GM12891 (cell line): ENCODE data around the gene KCNH1.

Source experiments
- DNase-seq: peaks from one replicate; pipeline ENCODE4 v3.0.0; 2011; ENCODE audit warnings: low spot score; ENCODE audit not compliant: insufficient read length
- FAIRE-seq: peaks from 2 replicates; lab custom pipeline; 2011; peaks lifted over from hg19 to GRCh38; lab: Jason Lieb, UNC
- PAX5 ChIP-seq: IDR thresholded peaks from 2 replicates; pipeline ENCODE4 v1.6.1; 2011; ENCODE audit warnings: low read length, moderate library complexity, mild to moderate bottlenecking; ENCODE audit not compliant: insufficient read depth, severe bottlenecking
- POLR2A ChIP-seq: IDR thresholded peaks from 2 replicates; pipeline ENCODE4 v1.6.1; 2011; ENCODE audit warnings: low read depth, low read length, control low read depth
- POLR2AphosphoS5 ChIP-seq: IDR thresholded peaks from 2 replicates; pipeline ENCODE4 v1.6.1; 2011; ENCODE audit warnings: low read depth, low read length, control low read depth
- POU2F2 ChIP-seq: IDR thresholded peaks from 2 replicates; pipeline ENCODE4 v1.6.1; 2011; ENCODE audit warnings: low read depth, mild to moderate bottlenecking, control low read depth, low read length, moderate library complexity
- SPI1 ChIP-seq: IDR thresholded peaks from 2 replicates; pipeline ENCODE4 v1.6.1; 2011; ENCODE audit warnings: low read depth, low read length, control low read depth
- TAF1 ChIP-seq: IDR thresholded peaks from 2 replicates; pipeline ENCODE4 v1.6.1; 2011; ENCODE audit warnings: low read depth, low read length, control low read depth

KCNH1 gene

DNA sequence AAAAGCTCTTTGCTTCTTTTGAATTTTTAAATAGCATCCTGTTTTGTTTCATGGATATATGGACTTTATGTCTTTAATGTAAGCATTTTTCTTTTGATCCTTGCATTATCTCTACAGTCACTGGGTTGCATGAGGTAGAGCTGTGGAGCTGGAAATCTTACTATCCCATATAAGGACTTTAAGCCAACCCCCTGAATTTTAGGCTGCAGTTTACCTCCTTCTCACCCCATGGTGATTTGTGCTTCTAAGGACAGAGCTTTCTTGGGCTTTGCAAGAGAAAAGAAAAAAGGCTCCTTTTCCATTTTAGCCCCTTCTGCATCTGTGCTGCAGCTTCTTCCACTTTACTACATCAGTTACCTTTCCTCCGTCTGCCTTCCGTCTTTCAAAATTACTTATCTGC lies 431.4 kb downstream of the KCNH1 start:
- FAIRE-seq, result no peak
- TF ChIP-seq PAX5, result no peak
- TF ChIP-seq POU2F2, result no peak
- no peak for TF ChIP-seq POLR2AphosphoS5
- no peak for TF ChIP-seq POLR2A
- no peak for TF ChIP-seq TAF1
- TF ChIP-seq SPI1, result no peak
- no peak for DNase-seq

DNA sequence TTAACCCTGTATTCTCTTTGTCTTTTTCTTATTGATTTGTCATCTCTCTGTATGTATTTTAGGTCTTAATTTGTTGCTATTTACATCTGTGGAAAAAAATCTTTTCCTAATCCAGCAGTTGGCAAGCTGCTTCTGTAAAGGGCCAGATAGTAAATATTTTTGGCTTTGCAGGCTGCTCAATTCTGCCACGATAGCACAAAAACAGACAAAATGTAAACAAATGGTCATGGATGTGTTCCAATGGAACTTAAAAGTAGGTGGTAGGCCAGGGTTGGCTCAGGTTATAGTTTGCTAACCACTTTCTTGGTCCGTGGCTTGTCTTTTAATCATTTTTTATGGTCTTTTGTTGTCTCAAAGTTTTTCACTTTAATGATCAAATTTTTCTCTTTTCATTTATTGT lies 433.4 kb downstream of the KCNH1 start:
- DNase-seq, result no peak
- FAIRE-seq, result no peak
- TF ChIP-seq SPI1 (no peak), POU2F2 (no peak), TAF1 (no peak), POLR2AphosphoS5 (no peak), POLR2A (no peak), PAX5 (no peak)

DNA sequence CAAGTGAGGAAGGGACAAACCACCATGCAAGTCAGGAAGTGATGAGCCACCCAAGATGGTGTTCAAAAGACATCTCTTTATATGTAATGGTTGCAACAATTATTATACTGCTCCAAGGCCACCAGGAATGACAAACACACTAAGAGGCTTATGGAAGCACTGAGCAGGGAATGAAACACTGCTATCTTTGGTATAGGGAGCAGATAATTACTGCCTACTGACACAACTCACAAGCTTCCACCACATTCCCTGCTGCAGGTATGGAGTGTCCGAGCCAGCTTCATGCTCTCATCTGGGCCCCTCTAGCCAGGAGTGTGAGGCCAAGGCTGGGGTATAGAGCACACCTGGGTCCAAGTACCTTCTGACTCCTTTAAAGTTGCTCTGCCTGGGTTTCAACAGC lies 433.9 kb downstream of the KCNH1 start:
- FAIRE-seq, result no peak
- no peak for TF ChIP-seq SPI1
- TF ChIP-seq POLR2A, result no peak
- no peak for TF ChIP-seq POU2F2
- TF ChIP-seq PAX5, result no peak
- TF ChIP-seq POLR2AphosphoS5, result no peak
- no peak for TF ChIP-seq TAF1
- no peak for DNase-seq

DNA sequence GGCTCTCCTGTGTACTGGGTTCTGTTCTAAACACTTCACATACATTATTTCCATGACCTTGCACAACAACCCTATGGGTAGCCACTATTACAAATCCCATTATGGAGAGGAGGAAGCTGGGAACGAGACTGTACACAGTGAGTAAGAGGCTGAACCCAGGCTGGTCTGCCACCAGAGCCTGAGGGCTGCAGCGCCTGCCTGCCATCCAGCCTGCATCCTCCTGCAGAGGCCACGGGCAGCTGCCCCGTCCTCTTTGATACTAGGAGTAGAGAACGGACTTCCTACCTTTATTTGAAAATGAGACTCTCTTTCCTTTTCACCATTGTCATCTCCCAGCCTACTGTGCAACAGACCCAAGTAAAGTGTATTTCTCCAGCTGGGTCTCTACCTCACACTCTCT lies 435.3 kb downstream of the KCNH1 start:
- DNase-seq (no peak), FAIRE-seq (no peak)
- no peak for TF ChIP-seq SPI1
- TF ChIP-seq POLR2A, result no peak
- no peak for TF ChIP-seq POU2F2
- no peak for TF ChIP-seq POLR2AphosphoS5
- TF ChIP-seq TAF1, result no peak
- no peak for TF ChIP-seq PAX5

DNA sequence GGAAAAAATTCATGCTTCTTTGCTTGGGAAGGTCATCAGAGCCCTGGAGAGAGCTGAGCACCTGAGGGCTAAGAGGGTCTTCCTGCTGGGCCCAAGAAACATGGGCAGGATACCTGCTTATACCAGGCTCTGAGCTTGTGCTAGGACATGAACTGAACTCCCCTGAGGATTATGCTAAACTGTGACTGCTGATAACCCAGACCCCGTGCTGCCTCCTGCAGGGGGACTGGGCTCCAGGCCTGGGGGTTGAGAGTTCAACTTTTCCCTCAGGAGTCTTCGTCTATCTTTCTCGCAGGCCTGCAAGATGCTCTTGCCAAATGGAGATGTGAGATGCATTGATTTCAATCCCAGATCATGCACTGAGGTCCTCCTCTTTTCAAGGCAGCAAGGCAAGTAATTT lies 436.8 kb downstream of the KCNH1 start:
- FAIRE-seq (no peak), DNase-seq (no peak)
- TF ChIP-seq POU2F2 (no peak), TAF1 (no peak), POLR2AphosphoS5 (no peak), SPI1 (no peak), PAX5 (no peak), POLR2A (no peak)

DNA sequence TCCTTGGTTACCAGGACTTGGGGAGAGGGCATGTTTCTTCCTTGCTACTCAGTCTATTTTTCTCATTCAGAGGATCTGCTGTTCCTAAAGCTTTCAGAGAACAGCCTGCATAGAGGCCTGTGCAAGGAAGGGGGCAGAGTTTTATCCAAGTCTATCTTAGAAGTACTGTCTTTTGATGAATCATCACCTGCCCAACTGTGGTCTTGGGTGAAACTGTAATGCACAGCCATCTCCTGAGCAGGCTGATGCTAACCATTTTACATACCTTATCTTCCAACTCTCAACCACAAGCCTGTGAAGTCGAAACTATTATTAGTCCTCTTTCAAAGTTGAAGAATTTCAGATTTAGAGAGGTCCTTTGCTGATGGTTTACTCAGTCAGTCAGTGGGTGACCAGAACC lies 437.2 kb downstream of the KCNH1 start:
- peak; percentile 34 for DNase-seq

DNA sequence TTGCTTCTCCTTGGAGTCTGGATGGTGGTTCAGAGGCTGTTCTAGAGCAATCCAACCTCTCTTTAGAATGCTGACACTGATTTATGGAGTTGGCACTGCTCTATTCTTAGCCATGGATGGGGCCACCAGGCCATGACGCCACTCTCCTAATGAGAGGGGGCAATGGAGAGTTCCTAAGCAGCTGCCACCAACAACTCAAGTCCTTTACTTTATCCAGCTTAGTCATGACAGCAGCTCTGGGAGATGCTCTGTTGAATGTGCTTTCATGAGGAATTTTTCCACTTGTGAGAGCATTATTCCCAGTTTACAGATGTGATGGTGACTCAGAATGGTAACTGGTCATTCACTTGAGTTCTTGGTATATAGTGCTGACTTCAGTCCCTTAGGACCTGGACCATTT lies 438.9 kb downstream of the KCNH1 start:
- DNase-seq, result no peak
- TF ChIP-seq PAX5 (no peak), POLR2AphosphoS5 (no peak), POLR2A (no peak), TAF1 (no peak), POU2F2 (no peak), SPI1 (no peak)
- FAIRE-seq, result no peak

More for the DNA sequence above, 437.2 kb downstream of the KCNH1 start:
- peak; percentile 95 for FAIRE-seq
- no peak for TF ChIP-seq SPI1
- TF ChIP-seq POU2F2, result peak; percentile 35; the same call in 1 of the 2 replicates
- TF ChIP-seq PAX5, result no peak
- no peak for TF ChIP-seq POLR2AphosphoS5
- TF ChIP-seq POLR2A, result no peak
- TF ChIP-seq TAF1, result no peak

DNA sequence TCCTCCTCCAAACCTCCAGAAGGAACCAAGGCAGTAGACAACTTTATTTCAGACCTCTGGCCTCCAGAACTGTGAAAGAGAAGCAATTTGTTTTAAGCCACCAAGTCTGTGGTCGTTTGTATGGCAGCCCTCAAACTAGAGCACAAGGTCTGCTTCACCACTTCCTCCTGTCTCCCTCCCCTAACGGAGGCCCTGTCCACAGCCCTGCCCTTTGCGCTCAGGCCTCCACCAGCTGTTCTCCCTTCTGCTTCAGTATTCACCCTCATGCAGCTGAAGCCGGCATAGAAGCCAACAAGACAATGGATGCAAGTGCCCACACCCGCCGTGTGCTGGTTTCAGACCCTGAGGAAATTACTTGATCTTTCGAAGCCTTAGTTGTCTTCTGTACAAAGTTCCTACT lies 441.2 kb downstream of the KCNH1 start:
- TF ChIP-seq POLR2A, result no peak
- peak; percentile 29; the same call in 1 of the 2 replicates for TF ChIP-seq SPI1
- FAIRE-seq (peak; percentile 5), DNase-seq (no peak)

DNA sequence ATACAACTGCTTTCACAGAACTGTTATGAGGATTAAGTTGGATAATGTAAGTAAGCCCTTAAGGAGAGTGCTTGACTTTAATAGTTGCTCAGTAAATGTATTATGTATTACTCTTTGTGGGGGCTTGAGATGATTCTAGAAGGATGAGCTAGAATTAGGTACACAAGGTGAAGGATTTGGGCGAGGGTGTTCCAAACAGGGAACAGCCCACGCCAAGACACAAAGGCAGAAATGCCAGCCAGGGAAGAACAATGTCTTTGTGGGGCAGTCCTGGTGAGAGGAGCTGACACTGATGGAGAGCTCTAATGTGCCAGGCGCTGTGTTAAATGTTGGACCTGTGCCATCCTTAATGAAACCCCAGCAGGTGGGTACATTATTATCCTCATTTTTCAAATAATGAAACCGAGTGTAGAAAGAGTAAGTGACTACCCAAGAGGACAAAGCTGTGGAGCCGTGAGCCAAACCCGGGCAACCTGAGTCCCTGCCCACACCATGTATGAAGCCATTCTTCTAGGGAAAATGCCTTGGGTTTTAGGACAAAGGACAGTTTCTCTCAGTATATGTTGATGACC lies 442.8 kb downstream of the KCNH1 start:
- no peak for TF ChIP-seq POLR2AphosphoS5
- no peak for TF ChIP-seq TAF1
- TF ChIP-seq POU2F2, result no peak
- TF ChIP-seq POLR2A, result no peak
- no peak for TF ChIP-seq SPI1
- no peak for TF ChIP-seq PAX5
- DNase-seq, result no peak
- no peak for FAIRE-seq

DNA sequence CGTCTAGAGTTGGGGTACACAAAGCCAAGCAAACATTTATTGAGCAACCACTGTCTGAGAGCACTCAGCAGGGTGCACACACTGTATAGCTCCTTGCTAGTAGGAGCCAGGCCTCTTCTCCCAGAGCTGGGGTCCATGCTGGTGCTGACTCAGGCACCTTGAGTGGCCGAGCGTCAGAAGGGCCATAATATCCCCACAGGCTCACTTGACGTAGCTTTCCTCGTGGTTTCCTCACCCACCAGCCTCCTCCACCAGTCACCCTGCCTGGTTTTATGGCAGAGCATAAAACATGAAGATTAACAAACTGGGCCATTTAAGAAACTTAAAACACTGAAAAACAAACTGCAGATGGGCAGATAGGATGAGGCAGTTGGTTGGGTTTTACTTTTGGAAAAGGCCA lies 443.7 kb downstream of the KCNH1 start:
- TF ChIP-seq POLR2A, result no peak
- FAIRE-seq (no peak), DNase-seq (no peak)
